ENCODE results near the gene HCN2. TPM values are rescaled to one million over a fixed set of nuclear protein-coding genes. Genes with fewer than 3 reads are reported as not detected.

The HCN2 gene
- polyA plus RNA-seq, 4 donors: 0.19 to 0.58 TPM; not detected in 2

- H3K4me1 ChIP-seq (ENCODE audit: control insufficient read depth in 3 of 3, insufficient read depth in 2 of 3, low read depth in 1 of 3, low read length in 2 of 3): peaks cover 0 to 5% (median 0%) of the 10 kb centered on the region in 3 donors
- 5% methylated on average over 41 of the region's 41 CpGs for WGBS, 3 donors
- H3K4me3 ChIP-seq (ENCODE audit: low read depth in 1 of 3, low read length in 3 of 3): no peak overlapping the region
- no peak for FAIRE-seq
- peaks cover 0 to 9% (median 0%) of the 10 kb centered on the region in 3 donors for H3K36me3 ChIP-seq (ENCODE audit: control insufficient read depth in 3 of 3, insufficient read depth in 2 of 3, low read depth in 1 of 3, low read length in 3 of 3)
- DNase-seq: peak; percentile 51 to 68
- no peaks in the 10 kb centered on the region for H3K9me3 ChIP-seq (ENCODE audit: control insufficient read depth in 2 of 2, insufficient read depth in 1 of 2, low read depth in 1 of 2, low read length in 1 of 2)
- peaks cover 4 to 55% (median 20%) of the 10 kb centered on the region in 3 donors for H3K27me3 ChIP-seq (ENCODE audit: control insufficient read depth in 3 of 3, insufficient read depth in 3 of 3, low read length in 3 of 3)
- H3K27ac ChIP-seq (ENCODE audit: low read depth in 1 of 3, low read length in 2 of 3): no peak overlapping the region
These were observed 1.5 kb upstream of the HCN2 start for GRCh38 chr19:588093-588740.

- FAIRE-seq: no peak
These were observed 664 bp upstream of the HCN2 start for GRCh38 chr19:588741-589692.

GRCh38 chr19:590396-590745, 690 bp downstream of the HCN2 start:
- no peak overlapping the region for H3K27ac ChIP-seq (ENCODE audit: low read depth in 1 of 3, low read length in 2 of 3)
- FAIRE-seq (no peak), DNase-seq (no peak)
- H3K36me3 ChIP-seq (ENCODE audit: control insufficient read depth in 3 of 3, insufficient read depth in 2 of 3, low read depth in 1 of 3, low read length in 3 of 3): no peaks in the 10 kb centered on the region
- WGBS, 3 donors: 0 to 2% (median 1%) methylated on average over 8 to 50 of the region's 50 CpGs
- peaks cover 4 to 69% (median 20%) of the 10 kb centered on the region in 3 donors for H3K27me3 ChIP-seq (ENCODE audit: control insufficient read depth in 3 of 3, insufficient read depth in 3 of 3, low read length in 3 of 3)
- peaks cover 0 to 5% (median 0%) of the 10 kb centered on the region in 3 donors for H3K4me1 ChIP-seq (ENCODE audit: control insufficient read depth in 3 of 3, insufficient read depth in 2 of 3, low read depth in 1 of 3, low read length in 2 of 3)
- H3K4me3 ChIP-seq (ENCODE audit: low read depth in 1 of 3, low read length in 3 of 3): peak overlapping the region in 2 of 3 donors; percentile 5 to 48
- H3K9me3 ChIP-seq (ENCODE audit: control insufficient read depth in 2 of 2, insufficient read depth in 1 of 2, low read depth in 1 of 2, low read length in 1 of 2): no peaks in the 10 kb centered on the region

More at GRCh38 chr19:588741-589692, 664 bp upstream of the HCN2 start:
- Histone ChIP-seq H3K9me3 (ENCODE audit: control insufficient read depth in 2 of 2, insufficient read depth in 1 of 2, low read depth in 1 of 2, low read length in 1 of 2) (no peaks in the 10 kb centered on the region), H3K4me1 (ENCODE audit: control insufficient read depth in 3 of 3, insufficient read depth in 2 of 3, low read depth in 1 of 3, low read length in 2 of 3) (peaks cover 0 to 5% (median 0%) of the 10 kb centered on the region in 3 donors), H3K4me3 (ENCODE audit: low read depth in 1 of 3, low read length in 3 of 3) (peak overlapping the region in 1 of 3 donors; percentile 48), H3K36me3 (ENCODE audit: control insufficient read depth in 3 of 3, insufficient read depth in 2 of 3, low read depth in 1 of 3, low read length in 3 of 3) (peaks cover 0 to under 1% (median 0%) of the 10 kb centered on the region in 3 donors), H3K27me3 (ENCODE audit: control insufficient read depth in 3 of 3, insufficient read depth in 3 of 3, low read length in 3 of 3) (peaks cover 4 to 61% (median 20%) of the 10 kb centered on the region in 3 donors), H3K27ac (ENCODE audit: low read depth in 1 of 3, low read length in 2 of 3) (no peak overlapping the region)
- no peak for DNase-seq
- WGBS, 3 donors: 10 to 16% (median 11%) methylated on average over 46 to 54 of the region's 54 CpGs

DNA sequence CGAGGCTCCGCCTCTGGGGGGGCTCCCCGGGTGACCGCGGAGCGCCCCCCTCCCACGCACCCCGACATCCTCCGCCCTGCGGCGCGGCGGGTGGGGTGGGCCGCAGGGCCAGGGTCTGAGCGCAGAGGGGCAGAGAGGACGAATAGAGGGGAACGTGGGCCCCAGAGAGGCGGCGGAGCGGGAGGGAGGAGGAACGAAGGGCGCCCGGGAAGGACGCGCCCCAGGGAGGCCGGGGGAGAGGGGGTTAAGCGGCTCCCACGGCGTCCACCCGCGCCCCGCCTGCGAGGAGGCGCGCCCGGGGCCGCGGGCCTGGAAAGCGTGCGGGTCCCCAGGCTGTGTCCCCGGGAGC, 1.0 kb downstream of the HCN2 start:
- Histone ChIP-seq H3K36me3 (ENCODE audit: control insufficient read depth in 3 of 3, insufficient read depth in 2 of 3, low read depth in 1 of 3, low read length in 3 of 3) (no peaks in the 10 kb centered on the region), H3K27me3 (ENCODE audit: control insufficient read depth in 3 of 3, insufficient read depth in 3 of 3, low read length in 3 of 3) (peaks cover 4 to 69% (median 19%) of the 10 kb centered on the region in 3 donors), H3K9me3 (ENCODE audit: control insufficient read depth in 2 of 2, insufficient read depth in 1 of 2, low read depth in 1 of 2, low read length in 1 of 2) (no peaks in the 10 kb centered on the region), H3K4me1 (ENCODE audit: control insufficient read depth in 3 of 3, insufficient read depth in 2 of 3, low read depth in 1 of 3, low read length in 2 of 3) (peaks cover 0 to 5% (median 0%) of the 10 kb centered on the region in 3 donors), H3K4me3 (ENCODE audit: low read depth in 1 of 3, low read length in 3 of 3) (peak overlapping the region in 1 of 3 donors; percentile 48), H3K27ac (ENCODE audit: low read depth in 1 of 3, low read length in 2 of 3) (no peak overlapping the region)
- no peak for FAIRE-seq
- WGBS, 3 donors: 0 to 14% (median 9%) methylated on average over 7 to 41 of the region's 41 CpGs
- DNase-seq: no peak

GRCh38 chr19:591099-591958, 1.6 kb downstream of the HCN2 start:
- no peak overlapping the region for H3K4me3 ChIP-seq (ENCODE audit: low read depth in 1 of 3, low read length in 3 of 3)
- DNase-seq: peak in 1 of 2 donors; percentile 66
- no peak overlapping the region for H3K27ac ChIP-seq (ENCODE audit: low read depth in 1 of 3, low read length in 2 of 3)
- peaks cover 4 to 66% (median 18%) of the 10 kb centered on the region in 3 donors for H3K27me3 ChIP-seq (ENCODE audit: control insufficient read depth in 3 of 3, insufficient read depth in 3 of 3, low read length in 3 of 3)
- no peak for FAIRE-seq
- no peaks in the 10 kb centered on the region for H3K9me3 ChIP-seq (ENCODE audit: control insufficient read depth in 2 of 2, insufficient read depth in 1 of 2, low read depth in 1 of 2, low read length in 1 of 2)
- no peaks in the 10 kb centered on the region for H3K36me3 ChIP-seq (ENCODE audit: control insufficient read depth in 3 of 3, insufficient read depth in 2 of 3, low read depth in 1 of 3, low read length in 3 of 3)
- H3K4me1 ChIP-seq (ENCODE audit: control insufficient read depth in 3 of 3, insufficient read depth in 2 of 3, low read depth in 1 of 3, low read length in 2 of 3): peaks cover 0 to 5% (median 0%) of the 10 kb centered on the region in 3 donors
- WGBS, 3 donors: 35 to 38% (median 35%) methylated on average over 56 to 75 of the region's 75 CpGs

- FAIRE-seq (no peak), DNase-seq (no peak)
- H3K27me3 ChIP-seq (ENCODE audit: control insufficient read depth in 3 of 3, insufficient read depth in 3 of 3, low read length in 3 of 3): peaks cover 4 to 67% (median 18%) of the 10 kb centered on the region in 3 donors
These were observed 2.4 kb downstream of the HCN2 start for GRCh38 chr19:592101-592500.

GRCh38 chr19:593055-593454, 3.4 kb downstream of the HCN2 start:
- Histone ChIP-seq H3K27ac (ENCODE audit: low read depth in 1 of 3, low read length in 2 of 3) (no peak overlapping the region), H3K36me3 (ENCODE audit: control insufficient read depth in 3 of 3, insufficient read depth in 2 of 3, low read depth in 1 of 3, low read length in 3 of 3) (no peaks in the 10 kb centered on the region), H3K4me1 (ENCODE audit: control insufficient read depth in 3 of 3, insufficient read depth in 2 of 3, low read depth in 1 of 3, low read length in 2 of 3) (peaks cover 0 to 5% (median 0%) of the 10 kb centered on the region in 3 donors), H3K27me3 (ENCODE audit: control insufficient read depth in 3 of 3, insufficient read depth in 3 of 3, low read length in 3 of 3) (peaks cover 4 to 58% (median 18%) of the 10 kb centered on the region in 3 donors), H3K4me3 (ENCODE audit: low read depth in 1 of 3, low read length in 3 of 3) (no peak overlapping the region), H3K9me3 (ENCODE audit: control insufficient read depth in 2 of 2, insufficient read depth in 1 of 2, low read depth in 1 of 2, low read length in 1 of 2) (peaks cover 0 to 2% of the 10 kb centered on the region in 2 donors)
- WGBS, 3 donors: 61 to 77% (median 68%) methylated on average over 18 of the region's 18 CpGs
- FAIRE-seq (no peak), DNase-seq (no peak)

More at GRCh38 chr19:592101-592500, 2.4 kb downstream of the HCN2 start:
- Histone ChIP-seq H3K27ac (ENCODE audit: low read depth in 1 of 3, low read length in 2 of 3) (no peak overlapping the region), H3K4me3 (ENCODE audit: low read depth in 1 of 3, low read length in 3 of 3) (no peak overlapping the region), H3K36me3 (ENCODE audit: control insufficient read depth in 3 of 3, insufficient read depth in 2 of 3, low read depth in 1 of 3, low read length in 3 of 3) (no peaks in the 10 kb centered on the region), H3K4me1 (ENCODE audit: control insufficient read depth in 3 of 3, insufficient read depth in 2 of 3, low read depth in 1 of 3, low read length in 2 of 3) (peaks cover 0 to 5% (median 0%) of the 10 kb centered on the region in 3 donors), H3K9me3 (ENCODE audit: control insufficient read depth in 2 of 2, insufficient read depth in 1 of 2, low read depth in 1 of 2, low read length in 1 of 2) (no peaks in the 10 kb centered on the region)
- 77 to 82% (median 80%) methylated on average over 16 to 19 of the region's 19 CpGs for WGBS, 3 donors
